Ascending aorta (tissue), 2 donors: ENCODE results near the gene CCDC183. TPM values are rescaled to one million over a fixed set of nuclear protein-coding genes. Genes with fewer than 3 reads are reported as not detected.

ENCODE experiments used
- DNase-seq, 2 donors: peaks; one replicate each; pipeline ENCODE4 v3.0.0-alpha.2; 2019; ENCODE audit warnings: low spot score in 2 of 2
- H3K27ac ChIP-seq, 2 donors: fragments of 200-600 bp; sonication (generic); one replicate each; pipeline ENCODE4 v1.5.1; 2016 to 2017; ENCODE audit warnings: mild to moderate bottlenecking in 1 of 2
- H3K27me3 ChIP-seq: fragments of 200-600 bp; sonication (generic); one replicate; pipeline ENCODE4 v1.5.1; 2017
- H3K36me3 ChIP-seq, 2 donors: fragments of 200-600 bp; sonication (generic); one replicate each; pipeline ENCODE4 v1.5.1; 2016
- H3K4me1 ChIP-seq, 2 donors: fragments of 200-600 bp; sonication (generic); one replicate each; pipeline ENCODE4 v1.5.1; 2016 to 2017; ENCODE audit warnings: mild to moderate bottlenecking in 1 of 2
- H3K4me3 ChIP-seq, 2 donors: fragments of 200-600 bp; sonication (generic); one replicate each; pipeline ENCODE4 v1.5.1; 2016 to 2017; ENCODE audit warnings: mild to moderate bottlenecking in 1 of 2
- H3K9me3 ChIP-seq, 2 donors: fragments of 200-600 bp; sonication (generic); one replicate each; pipeline ENCODE4 v1.5.1; 2016
- CTCF ChIP-seq, 3 experiments: fragments of 200-600 bp in 2 of 3; fragments of 450-650 bp in 1 of 3; sonication (generic) in 2 of 3; IDR thresholded peaks; one replicate each; pipeline ENCODE4 v1.5.1; 2016 to 2019; ENCODE audit warnings: antibody characterized with exemption in 3 of 3, mild to moderate bottlenecking in 1 of 3, moderate library complexity in 1 of 3
- intact Hi-C: fragments of 100-400 bp; cut with DNase I; formaldehyde crosslinking; loops from one replicate; pipeline ENCODE4 v1.15.1; 2023
- total RNA-seq: library from RNA; depleted of rRNA; stranded (reverse); fragments of >200 nt; gene quantifications from one replicate; pipeline ENCODE4 v1.1.0, GENCODE V29; 2016

Gene CCDC183
- total RNA-seq, 1 donor from 2014 or later: not detected

DNA sequence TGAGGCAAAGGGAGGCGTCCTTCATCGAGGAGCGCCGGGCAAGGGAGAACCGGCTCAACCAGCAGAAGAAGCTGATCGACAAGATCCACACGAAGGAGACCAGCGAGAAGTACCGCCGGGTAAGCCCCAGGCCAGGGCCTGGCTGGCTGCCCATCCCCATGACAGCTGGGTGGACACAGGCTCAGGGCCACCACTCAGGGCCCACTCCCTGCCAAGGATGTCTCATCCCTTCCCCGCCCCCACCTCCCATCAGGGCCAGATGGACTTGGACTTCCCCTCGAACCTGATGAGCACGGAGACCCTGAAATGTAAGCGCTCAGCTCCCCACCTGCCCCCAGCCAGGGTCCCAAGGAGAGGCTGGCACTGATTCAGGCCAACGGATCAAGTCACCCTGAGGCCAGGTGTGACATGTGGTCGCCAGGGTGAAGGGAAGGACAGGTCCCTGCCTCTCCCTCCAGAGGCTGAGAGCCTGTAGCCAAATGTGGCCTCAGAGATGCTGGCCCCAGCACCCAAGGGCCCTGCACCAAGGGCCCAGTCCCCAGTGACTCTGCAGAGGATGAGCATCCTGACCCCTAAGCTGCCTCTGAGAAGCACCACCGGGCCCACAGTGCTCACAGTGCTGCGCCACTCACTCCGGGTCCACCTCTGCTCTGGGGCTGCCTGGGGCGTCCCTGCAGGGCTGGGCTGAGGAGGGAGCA is 8.5 kb downstream of the CCDC183 start:
- no peak overlapping the region for H3K4me3 ChIP-seq
- H3K4me1 ChIP-seq: peaks cover 18 to 27% of the 10 kb centered on the region in 2 donors
- H3K9me3 ChIP-seq: no peaks in the 10 kb centered on the region
- H3K36me3 ChIP-seq: no peaks in the 10 kb centered on the region
- no peak overlapping the region for H3K27ac ChIP-seq
- intact Hi-C loops: loop anchor here (5.0 kb wide), 2 partner anchors 43 to 138 kb away; partner anchors contain the start of genes FBXW5 and PHPT1
- DNase-seq: no peak
- H3K27me3 ChIP-seq: no peaks in the 10 kb centered on the region
- TF ChIP-seq CTCF (IDR thresholded peaks at IDR 0.05): no peak

DNA sequence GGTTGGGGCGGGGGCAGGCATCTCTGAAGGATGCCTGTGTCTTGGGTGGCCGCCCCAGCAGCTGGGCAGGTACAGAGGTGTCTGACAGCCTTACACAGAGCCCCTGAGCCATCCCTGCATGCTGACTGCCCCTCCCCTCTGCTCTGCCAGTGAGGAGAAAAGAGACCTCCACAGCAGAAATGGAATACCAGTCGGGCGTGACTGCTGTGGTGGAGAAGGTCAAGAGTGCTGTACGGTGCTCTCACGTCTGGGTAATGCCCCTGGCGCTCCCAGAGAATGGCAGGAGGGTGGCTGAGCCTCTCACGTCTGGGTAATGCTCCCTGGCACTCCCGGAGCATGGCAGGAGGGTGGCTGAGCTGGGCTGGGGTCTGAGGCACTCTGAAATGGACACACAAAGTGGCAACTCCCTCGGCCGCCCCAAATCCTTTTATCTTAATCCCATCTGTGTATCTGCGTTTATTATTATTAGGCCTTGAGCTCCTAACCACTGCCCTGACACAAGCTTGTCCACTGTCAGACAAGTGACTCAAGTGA is 9.1 kb downstream of the CCDC183 start:
- TF ChIP-seq CTCF (IDR thresholded peaks at IDR 0.05): no peak
- no peaks in the 10 kb centered on the region for H3K36me3 ChIP-seq
- H3K4me3 ChIP-seq: no peak overlapping the region
- intact Hi-C loops: loop anchor here (5.0 kb wide), 2 partner anchors 42 to 137 kb away; partner anchors contain the start of genes FBXW5 and PHPT1
- DNase-seq: no peak
- H3K9me3 ChIP-seq: no peaks in the 10 kb centered on the region
- H3K27me3 ChIP-seq: no peaks in the 10 kb centered on the region
- H3K4me1 ChIP-seq: peaks cover 17 to 25% of the 10 kb centered on the region in 2 donors
- no peak overlapping the region for H3K27ac ChIP-seq

DNA sequence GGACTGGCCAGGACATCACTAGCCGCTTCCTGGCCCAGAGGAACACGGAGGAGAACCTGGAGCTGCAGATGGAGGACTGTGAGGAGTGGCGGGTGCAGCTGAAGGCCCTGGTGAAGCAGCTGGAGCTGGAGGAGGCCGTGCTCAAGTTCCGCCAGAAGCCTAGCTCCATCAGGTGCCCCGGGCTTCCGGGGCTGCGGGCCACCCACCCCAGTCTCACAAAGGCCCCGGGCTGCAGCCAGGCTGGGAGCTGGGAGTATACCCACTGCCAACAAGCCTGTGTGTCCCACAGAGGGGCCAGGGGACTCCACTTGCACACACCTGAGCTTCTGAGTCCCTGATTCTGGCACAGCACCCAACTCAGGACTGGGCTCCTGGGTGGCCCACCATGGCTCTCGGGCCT is 9.9 kb downstream of the CCDC183 start:
- Histone ChIP-seq H3K36me3 (no peaks in the 10 kb centered on the region), H3K4me3 (no peak overlapping the region), H3K27ac (no peak overlapping the region), H3K9me3 (no peaks in the 10 kb centered on the region), H3K4me1 (peaks cover 15 to 23% of the 10 kb centered on the region in 2 donors), H3K27me3 (no peaks in the 10 kb centered on the region)
- intact Hi-C loops: loop anchor here (5.0 kb wide), 2 partner anchors 41 to 136 kb away; partner anchors contain the start of genes FBXW5 and PHPT1
- TF ChIP-seq CTCF (IDR thresholded peaks at IDR 0.05): no peak
- DNase-seq: no peak

DNA sequence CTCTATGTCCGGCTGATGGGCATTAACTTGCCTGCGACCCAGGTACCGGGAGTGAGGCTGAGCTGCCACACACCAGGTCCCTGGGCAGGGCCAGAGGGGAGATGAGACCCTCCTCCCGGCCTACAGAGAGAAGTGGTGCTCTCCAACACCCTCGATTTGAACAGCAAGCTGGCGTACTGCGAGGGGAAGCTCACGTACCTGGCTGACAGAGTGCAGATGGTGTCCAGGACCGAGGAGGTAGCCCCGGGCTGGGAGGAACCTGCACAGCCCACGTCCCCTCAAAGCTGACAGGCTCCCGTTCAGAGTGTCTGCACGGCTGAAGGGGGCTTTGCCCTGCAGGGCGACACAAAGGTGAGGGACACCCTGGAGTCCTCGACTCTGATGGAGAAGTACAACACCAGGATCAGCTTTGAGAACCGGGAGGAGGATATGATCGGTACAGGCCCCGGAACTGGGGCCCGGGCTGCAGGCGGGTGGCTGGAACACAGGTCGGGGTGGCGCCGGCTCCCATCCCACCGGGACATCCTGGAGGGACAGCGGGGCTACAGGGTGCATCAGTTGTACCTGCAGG is 10.6 kb downstream of the CCDC183 start:
- no peak for TF ChIP-seq CTCF (IDR thresholded peaks at IDR 0.05)
- peak overlapping the region in 1 of 2 donors; percentile 66 for H3K27ac ChIP-seq
- H3K4me1 ChIP-seq: peaks cover 15 to 23% of the 10 kb centered on the region in 2 donors
- DNase-seq: no peak
- no peaks in the 10 kb centered on the region for H3K36me3 ChIP-seq
- no peaks in the 10 kb centered on the region for H3K9me3 ChIP-seq
- H3K27me3 ChIP-seq: no peaks in the 10 kb centered on the region
- H3K4me3 ChIP-seq: peak overlapping the region; percentile 97 to 100
- intact Hi-C loops: loop anchor here (1.0 to 5.0 kb wide), 3 partner anchors 15 to 136 kb away; partner anchors contain the start of genes FBXW5, PHPT1 and TMEM141

DNA sequence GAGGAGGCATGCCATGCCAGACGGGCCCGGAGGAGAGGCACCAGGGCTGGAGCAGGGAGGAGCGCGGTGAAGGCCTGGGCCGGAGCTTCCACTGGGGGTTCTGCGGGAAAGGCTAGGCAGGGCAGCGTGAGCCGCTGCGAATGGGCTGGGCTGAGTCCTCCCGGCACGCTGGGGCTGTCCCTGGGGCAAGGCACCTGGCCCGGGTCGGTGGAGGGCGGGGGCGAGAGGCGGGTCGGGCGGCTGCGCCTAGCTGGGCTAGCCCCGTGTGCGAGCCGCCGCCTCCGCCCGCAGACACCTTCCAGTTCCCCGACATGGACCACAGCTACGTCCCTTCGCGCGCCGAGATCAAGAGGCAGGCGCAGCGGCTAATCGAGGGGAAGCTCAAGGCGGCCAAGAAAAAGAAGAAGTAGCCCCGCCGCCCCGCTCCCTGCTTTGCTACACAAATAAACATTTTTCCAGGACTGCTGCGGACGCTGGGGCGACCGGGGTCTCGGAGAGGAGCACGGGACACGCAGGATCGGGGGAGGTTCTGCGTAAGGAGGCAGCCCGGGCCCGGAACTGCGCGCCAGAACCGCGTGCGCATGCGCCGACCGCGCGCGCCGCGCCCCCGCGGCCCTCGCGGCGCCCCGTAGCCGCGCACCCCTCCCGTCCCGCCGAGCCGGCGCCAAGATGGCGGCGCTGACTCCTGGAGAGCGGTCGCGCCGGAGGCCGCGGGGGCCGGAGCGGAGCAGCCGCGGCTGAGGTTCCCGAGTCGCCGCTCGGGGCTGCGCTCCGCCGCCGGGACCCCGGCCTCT is 11.3 kb downstream of the CCDC183 start, which contains the start of gene RABL6:
RABL6 (plus strand) TSS at position 668 of the 794 bp plus-strand sequence. CDS start 249 bp downstream, outside the sequence.
- intact Hi-C loops: loop anchor here (1.0 to 5.0 kb wide), 3 partner anchors 16 to 135 kb away; partner anchors contain the start of genes FBXW5, PHPT1 and TMEM141
- no peaks in the 10 kb centered on the region for H3K27me3 ChIP-seq
- no peaks in the 10 kb centered on the region for H3K36me3 ChIP-seq
- TF ChIP-seq CTCF (IDR thresholded peaks at IDR 0.05): peak in 1 of 3 experiments; percentile 10
- no peaks in the 10 kb centered on the region for H3K9me3 ChIP-seq
- H3K4me3 ChIP-seq: peak within 1 kb of the TSS; percentile 97 to 100
- peaks cover 15 to 23% of the 10 kb centered on the region in 2 donors for H3K4me1 ChIP-seq
- DNase-seq: peak in 1 of 2 donors; percentile 83
- peak within 1 kb of the TSS; percentile 66 to 86 for H3K27ac ChIP-seq
